GM12872 (cell line): ENCODE data around the gene ZDHHC11.

Experiments
- CTCF ChIP-seq: IDR thresholded peaks from 3 replicates; pipeline ENCODE4 v1.5.1; 2011; ENCODE audit warnings: low read depth, mild to moderate bottlenecking, low read length, moderate library complexity; ENCODE audit not compliant: insufficient read depth

The ZDHHC11 gene

GRCh38 chr5:860506-861150, 9.8 kb upstream of the ZDHHC11 start:
- no peak for TF ChIP-seq CTCF

- TF ChIP-seq CTCF = no peak
Measured at GRCh38 chr5:859798-860296, 9.1 kb upstream of the ZDHHC11 start.

GRCh38 chr5:859391-859790, 8.6 kb upstream of the ZDHHC11 start:
- TF ChIP-seq CTCF = no peak

- no peak for TF ChIP-seq CTCF
Measured at GRCh38 chr5:858726-859125, 7.9 kb upstream of the ZDHHC11 start.

- TF ChIP-seq CTCF = no peak
Measured at GRCh38 chr5:856531-857425, 6.0 kb upstream of the ZDHHC11 start.

GRCh38 chr5:855771-856530, 5.2 kb upstream of the ZDHHC11 start:
- TF ChIP-seq CTCF = no peak
